Neural progenitor cell (in vitro differentiated cells): ENCODE results near the gene PHOX2B. TPM values are rescaled to one million over a fixed set of nuclear protein-coding genes. Genes with fewer than 3 reads are reported as not detected.
A peak's percentile ranks its signal among the peaks of the same experiment; 100 is the strongest.

Experiments
- DNase-seq: peaks from one replicate; pipeline ENCODE4 v3.0.0-alpha.2; 2016; ENCODE audit warnings: low spot score
- H2AFZ ChIP-seq: fragments of 200-600 bp; sonication (generic); replicated peaks from 2 replicates; pipeline ENCODE4 v1.6.1; 2016; ENCODE audit warnings: antibody characterized with exemption
- H3F3A ChIP-seq: fragments of 200-600 bp; sonication (generic); 2 replicates; pipeline ENCODE4 v1.6.1; 2016; ENCODE audit warnings: antibody characterized with exemption, low read depth
- H3K27ac ChIP-seq: fragments of 200-600 bp; sonication (generic); 2 replicates; pipeline ENCODE4 v1.5.1; 2016; ENCODE audit warnings: mild to moderate bottlenecking
- H3K27me3 ChIP-seq: fragments of 200-600 bp; sonication (generic); 2 replicates; pipeline ENCODE4 v1.6.1; 2016; ENCODE audit warnings: mild to moderate bottlenecking, moderate library complexity
- H3K36me3 ChIP-seq: fragments of 200-600 bp; sonication (generic); 2 replicates; pipeline ENCODE4 v1.5.1; 2016
- H3K4me1 ChIP-seq: fragments of 200-600 bp; sonication (generic); 2 replicates; pipeline ENCODE4 v1.6.1; 2016; ENCODE audit warnings: mixed run types
- H3K4me2 ChIP-seq: fragments of 200-600 bp; sonication (generic); 2 replicates; pipeline ENCODE4 v1.6.1; 2016
- H3K4me3 ChIP-seq: fragments of 200-600 bp; sonication (generic); 2 replicates; pipeline ENCODE4 v1.5.1; 2016
- H3K79me2 ChIP-seq: fragments of 200-600 bp; sonication (generic); 2 replicates; pipeline ENCODE4 v1.6.1; 2016; ENCODE audit warnings: low read depth
- H3K9ac ChIP-seq: fragments of 200-600 bp; sonication (generic); 2 replicates; pipeline ENCODE4 v1.6.1; 2016
- H3K9me3 ChIP-seq: fragments of 200-600 bp; sonication (generic); 2 replicates; pipeline ENCODE4 v1.5.1; 2016; ENCODE audit warnings: low read depth
- H4K20me1 ChIP-seq: fragments of 200-600 bp; sonication (generic); 2 replicates; pipeline ENCODE4 v1.6.1; 2016; ENCODE audit warnings: low read depth
- H3K27ac Mint-ChIP-seq: 3 replicates; pipeline ENCODE4 v1.8.0; 2021; ENCODE audit warnings: mixed read lengths
- H3K27me3 Mint-ChIP-seq: 2 replicates; pipeline ENCODE4 v1.8.0; 2022; ENCODE audit warnings: low read depth, mild to moderate bottlenecking, inconsistent platforms, moderate library complexity, mixed read lengths; ENCODE audit not compliant: insufficient read depth
- H3K36me3 Mint-ChIP-seq: 3 replicates; pipeline ENCODE4 v1.8.0; 2021; ENCODE audit warnings: mixed read lengths
- H3K4me1 Mint-ChIP-seq: 3 replicates; pipeline ENCODE4 v1.8.0; 2021; ENCODE audit warnings: mixed read lengths
- H3K4me3 Mint-ChIP-seq: 3 replicates; pipeline ENCODE4 v1.8.0; 2021; ENCODE audit warnings: mild to moderate bottlenecking, moderate library complexity, mixed read lengths
- H3K9me3 Mint-ChIP-seq: 3 replicates; pipeline ENCODE4 v1.8.0; 2020; ENCODE audit warnings: mixed read lengths
- EZH2 ChIP-seq: fragments of 200-600 bp; sonication (generic); IDR thresholded peaks from 2 replicates; pipeline ENCODE4 v1.6.1; 2017; ENCODE audit warnings: antibody characterized with exemption, mild to moderate bottlenecking, moderate library complexity
- EZH2phosphoT487 ChIP-seq: fragments of 200-600 bp; sonication (generic); IDR thresholded peaks from 2 replicates; pipeline ENCODE4 v1.6.1; 2017; ENCODE audit warnings: antibody characterized with exemption
- total RNA-seq: library from RNA; depleted of rRNA; stranded (reverse); fragments of >200 nt; gene quantifications from 2 replicates; pipeline ENCODE4 v1.2.3, GENCODE V29; 2015; ENCODE audit warnings: low replicate concordance
- TF ChIP-seq, protein P1 (sequence below): fragments of 200-600 bp; sonication (generic); IDR thresholded peaks from 2 replicates; pipeline ENCODE4 v1.5.1; 2017; ENCODE audit warnings: antibody characterized with exemption, mild to moderate bottlenecking

Gene PHOX2B
- total RNA-seq, 1 donor from 2014 or later, result not detected

DNA sequence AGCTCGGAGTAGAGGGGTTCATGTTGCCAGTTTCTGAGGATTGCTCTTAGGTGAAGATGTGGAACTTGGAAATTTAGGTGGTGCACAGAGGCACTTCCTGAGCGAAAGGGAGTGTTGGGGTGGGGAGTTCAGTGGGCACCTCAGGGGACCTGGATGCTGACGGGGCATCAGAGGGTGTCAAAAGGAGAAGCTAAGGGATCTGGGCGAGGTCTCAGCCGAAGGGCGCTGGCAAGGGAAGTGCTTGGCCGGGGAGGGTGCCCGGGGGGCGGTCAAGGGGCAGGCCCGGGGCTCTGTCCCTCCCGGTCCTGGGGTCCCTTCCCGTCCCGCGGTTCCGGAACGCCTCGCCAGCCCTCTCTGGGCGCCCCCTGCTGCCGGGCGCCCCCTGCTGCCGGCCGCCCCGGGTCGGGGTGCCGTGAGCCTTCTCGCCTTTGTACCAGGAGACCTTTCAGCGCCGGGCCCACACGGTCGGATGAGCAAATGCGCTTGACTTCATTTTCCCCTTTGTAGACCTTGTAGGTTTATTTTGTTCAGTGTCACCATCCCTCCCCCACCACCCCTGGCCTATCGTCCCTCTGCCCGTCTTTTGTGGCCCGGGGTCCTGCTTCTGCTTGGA, 3.0 kb upstream of the PHOX2B start:
- peak; percentile 65 for DNase-seq
- Mint-ChIP-seq H3K4me1 (peaks cover 39% of the 10 kb centered on the region), H3K4me3 (peak overlapping the region; percentile 63)

DNA sequence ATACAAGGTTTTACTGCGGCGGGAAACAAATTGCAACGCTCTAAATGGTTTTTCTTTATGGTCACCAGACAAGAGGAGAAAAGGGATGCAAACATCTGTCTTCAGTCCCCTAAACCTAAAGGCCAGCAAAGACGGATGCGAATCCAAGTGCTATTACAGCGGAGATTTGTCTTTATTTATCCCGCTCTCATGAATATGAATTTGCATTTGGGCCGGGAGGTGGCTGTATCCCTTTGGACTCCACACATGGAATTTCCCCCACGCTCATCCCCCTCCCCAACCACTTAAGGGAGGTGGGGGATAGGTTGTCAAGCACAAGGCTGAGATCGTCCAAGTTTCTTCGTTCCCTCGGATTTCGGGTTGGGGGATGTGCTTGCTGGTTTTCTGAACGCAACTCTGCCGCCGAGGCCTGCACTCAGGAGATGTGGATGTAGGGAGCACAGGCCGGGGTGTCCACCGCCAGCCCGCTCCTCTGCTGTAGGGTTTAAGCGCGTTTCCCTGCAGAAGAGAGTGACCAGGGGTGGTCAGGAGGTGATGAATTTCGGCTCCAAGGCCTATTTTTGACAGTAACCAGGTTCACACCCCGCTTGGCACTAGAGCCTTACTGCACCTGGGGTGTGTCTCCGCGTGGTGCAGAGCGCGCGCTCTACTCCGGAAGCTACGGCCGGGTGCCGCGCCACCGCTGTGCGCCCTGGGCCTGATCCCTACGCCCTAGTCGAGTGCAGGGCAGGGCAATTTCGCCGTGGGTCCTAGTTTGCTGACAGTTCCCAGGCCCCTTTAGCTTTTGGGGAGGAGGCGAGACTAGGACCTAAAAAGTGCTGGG, 2.3 kb upstream of the PHOX2B start:
- H4K20me1 ChIP-seq, result peaks cover 82% of the 10 kb centered on the region
- peak; percentile 58 for DNase-seq
- no peak overlapping the region for H3K9ac ChIP-seq
- no peaks in the 10 kb centered on the region for H3K79me2 ChIP-seq
- TF ChIP-seq EZH2 (peak; percentile 77), EZH2phosphoT487 (peak; percentile 72)
- TF ChIP-seq, protein P1, sequence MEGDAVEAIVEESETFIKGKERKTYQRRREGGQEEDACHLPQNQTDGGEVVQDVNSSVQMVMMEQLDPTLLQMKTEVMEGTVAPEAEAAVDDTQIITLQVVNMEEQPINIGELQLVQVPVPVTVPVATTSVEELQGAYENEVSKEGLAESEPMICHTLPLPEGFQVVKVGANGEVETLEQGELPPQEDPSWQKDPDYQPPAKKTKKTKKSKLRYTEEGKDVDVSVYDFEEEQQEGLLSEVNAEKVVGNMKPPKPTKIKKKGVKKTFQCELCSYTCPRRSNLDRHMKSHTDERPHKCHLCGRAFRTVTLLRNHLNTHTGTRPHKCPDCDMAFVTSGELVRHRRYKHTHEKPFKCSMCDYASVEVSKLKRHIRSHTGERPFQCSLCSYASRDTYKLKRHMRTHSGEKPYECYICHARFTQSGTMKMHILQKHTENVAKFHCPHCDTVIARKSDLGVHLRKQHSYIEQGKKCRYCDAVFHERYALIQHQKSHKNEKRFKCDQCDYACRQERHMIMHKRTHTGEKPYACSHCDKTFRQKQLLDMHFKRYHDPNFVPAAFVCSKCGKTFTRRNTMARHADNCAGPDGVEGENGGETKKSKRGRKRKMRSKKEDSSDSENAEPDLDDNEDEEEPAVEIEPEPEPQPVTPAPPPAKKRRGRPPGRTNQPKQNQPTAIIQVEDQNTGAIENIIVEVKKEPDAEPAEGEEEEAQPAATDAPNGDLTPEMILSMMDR, result no peak
- Mint-ChIP-seq H3K27me3 (peaks cover 94% of the 10 kb centered on the region), H3K36me3 (no peaks in the 10 kb centered on the region), H3K4me1 (peaks cover 42% of the 10 kb centered on the region), H3K27ac (no peak overlapping the region), H3K9me3 (peaks cover 4% of the 10 kb centered on the region), H3K4me3 (peak overlapping the region; percentile 63)
- peaks cover 100% of the 10 kb centered on the region for H3K27me3 ChIP-seq
- H3F3A ChIP-seq, result peaks cover 49% of the 10 kb centered on the region
- H3K27ac ChIP-seq, result no peak overlapping the region
- H3K9me3 ChIP-seq, result no peaks in the 10 kb centered on the region
- no peaks in the 10 kb centered on the region for H3K36me3 ChIP-seq
- peaks cover 46% of the 10 kb centered on the region for H3K4me1 ChIP-seq
- H2AFZ ChIP-seq, result no peak overlapping the region
- peak overlapping the region; percentile 11 for H3K4me3 ChIP-seq
- H3K4me2 ChIP-seq, result peak overlapping the region; percentile 71

More for the DNA sequence above, 3.0 kb upstream of the PHOX2B start:
- Mint-ChIP-seq H3K9me3 (peaks cover 2% of the 10 kb centered on the region), H3K27me3 (peaks cover 94% of the 10 kb centered on the region), H3K27ac (no peak overlapping the region), H3K36me3 (no peaks in the 10 kb centered on the region)
- Histone ChIP-seq H3F3A (peaks cover 49% of the 10 kb centered on the region), H3K27me3 (peaks cover 100% of the 10 kb centered on the region), H3K36me3 (no peaks in the 10 kb centered on the region), H4K20me1 (peaks cover 81% of the 10 kb centered on the region), H3K79me2 (no peaks in the 10 kb centered on the region), H2AFZ (no peak overlapping the region), H3K27ac (no peak overlapping the region), H3K4me3 (peak overlapping the region; percentile 11), H3K4me1 (peaks cover 46% of the 10 kb centered on the region), H3K4me2 (peak overlapping the region; percentile 71), H3K9ac (no peak overlapping the region), H3K9me3 (no peaks in the 10 kb centered on the region)
- TF ChIP-seq, protein P1, result peak; percentile 61
- TF ChIP-seq EZH2phosphoT487 (no peak), EZH2 (no peak)

DNA sequence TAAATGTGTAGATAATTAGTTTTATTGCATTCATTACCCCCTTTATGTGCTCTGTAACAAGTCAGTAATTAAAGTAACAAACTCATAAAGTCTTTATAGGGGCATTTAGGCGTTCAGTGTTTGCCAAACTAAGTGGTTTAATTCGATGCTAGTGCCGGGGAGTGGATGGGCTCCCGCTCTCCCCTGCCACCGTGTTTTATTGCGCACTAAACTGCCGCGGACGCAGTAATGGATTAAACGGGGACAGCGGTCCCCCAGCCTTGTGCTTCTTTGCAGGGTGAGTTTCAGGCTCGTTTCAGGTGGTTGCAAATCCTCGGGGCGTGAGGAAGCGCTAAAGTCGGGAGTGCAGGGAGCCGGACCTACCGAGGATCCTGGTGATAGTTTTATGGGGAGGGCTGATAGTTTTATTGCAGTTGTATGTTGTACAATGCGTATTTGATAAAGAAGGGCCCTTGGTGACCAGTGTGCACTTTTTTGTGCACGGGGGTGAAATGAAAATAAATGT, 1.6 kb upstream of the PHOX2B start:
- Histone ChIP-seq H2AFZ (no peak overlapping the region), H3K4me3 (no peak overlapping the region), H3K4me2 (peak overlapping the region; percentile 20), H3K4me1 (peaks cover 46% of the 10 kb centered on the region), H3K79me2 (no peaks in the 10 kb centered on the region), H3K36me3 (no peaks in the 10 kb centered on the region), H3K9ac (no peak overlapping the region), H4K20me1 (peaks cover 84% of the 10 kb centered on the region), H3F3A (peaks cover 54% of the 10 kb centered on the region), H3K27ac (no peak overlapping the region), H3K27me3 (peaks cover 100% of the 10 kb centered on the region), H3K9me3 (peaks cover 4% of the 10 kb centered on the region)
- TF ChIP-seq EZH2phosphoT487 (peak; percentile 86), EZH2 (peak; percentile 86)
- TF ChIP-seq, protein P1, result no peak
- DNase-seq, result peak; percentile 51
- Mint-ChIP-seq H3K4me3 (no peak overlapping the region), H3K36me3 (no peaks in the 10 kb centered on the region), H3K9me3 (peaks cover 6% of the 10 kb centered on the region), H3K27me3 (peaks cover 91% of the 10 kb centered on the region), H3K27ac (no peak overlapping the region), H3K4me1 (peaks cover 42% of the 10 kb centered on the region)
